DND-41 (cell line): Measurements from ENCODE around the gene HAUS7.

Experiments used
- ATAC-seq: fragments of 200-7000 bp; cut with Tn5 transposase; 3 replicates; pipeline ENCODE4 v1.9.1; 2021; ENCODE audit warnings: low read depth; ENCODE audit not compliant: insufficient read depth
- DNase-seq: peaks from one replicate; pipeline ENCODE4 v3.0.0-alpha.2; 2020
- H2AFZ ChIP-seq: 2 replicates; pipeline ENCODE4 v1.6.0; 2012; ENCODE audit warnings: low read depth, low read length
- H3K27ac ChIP-seq: 2 replicates; pipeline ENCODE4 v1.5.1; 2012; ENCODE audit warnings: low read length, inconsistent platforms
- H3K27me3 ChIP-seq: fragments of 200-600 bp; sonication (generic); 2 replicates; pipeline ENCODE4 v1.6.0; 2012; ENCODE audit warnings: low read length, mild to moderate bottlenecking, inconsistent platforms; ENCODE audit not compliant: insufficient read depth, poor library complexity
- H3K36me3 ChIP-seq: 2 replicates; pipeline ENCODE4 v1.5.1; 2012; ENCODE audit warnings: low read length, inconsistent platforms; ENCODE audit not compliant: insufficient read depth
- H3K4me1 ChIP-seq: 2 replicates; pipeline ENCODE4 v1.5.1; 2012; ENCODE audit warnings: mild to moderate bottlenecking, low read length; ENCODE audit not compliant: insufficient read depth
- H3K4me2 ChIP-seq: 2 replicates; pipeline ENCODE4 v1.6.0; 2012; ENCODE audit warnings: mild to moderate bottlenecking, moderate library complexity, low read length, inconsistent platforms; ENCODE audit not compliant: insufficient read depth
- H3K4me3 ChIP-seq, 2 experiments: fragments of 200-600 bp in 1 of 2; shearing (Covaris generic) in 1 of 2; 2 replicates each; pipeline ENCODE4 v1.5.1; 2012 to 2016; ENCODE audit warnings: inconsistent platforms in 2 of 2, low read length in 2 of 2, mild to moderate bottlenecking in 2 of 2, low read depth in 1 of 2, moderate library complexity in 1 of 2
- H3K79me2 ChIP-seq: 2 replicates; pipeline ENCODE4 v1.6.0; 2012; ENCODE audit warnings: low read length, inconsistent platforms; ENCODE audit not compliant: insufficient read depth
- H3K9ac ChIP-seq: 2 replicates; pipeline ENCODE4 v1.6.0; 2012; ENCODE audit warnings: low read depth, mild to moderate bottlenecking, inconsistent platforms, low read length, moderate library complexity
- H3K9me3 ChIP-seq: 2 replicates; pipeline ENCODE4 v1.5.1; 2012; ENCODE audit warnings: low read length, moderate library complexity, mild to moderate bottlenecking, inconsistent platforms; ENCODE audit not compliant: insufficient read depth, severe bottlenecking
- H4K20me1 ChIP-seq: 2 replicates; pipeline ENCODE4 v1.6.0; 2012; ENCODE audit warnings: low read length; ENCODE audit not compliant: insufficient read depth
- CTCF ChIP-seq: IDR thresholded peaks from 2 replicates; pipeline ENCODE4 v1.5.1; 2012; ENCODE audit warnings: borderline replicate concordance, low read length, moderate library complexity, mild to moderate bottlenecking; ENCODE audit not compliant: poor library complexity, severe bottlenecking; ENCODE audit errors: extremely low read depth
- EZH2 ChIP-seq: IDR thresholded peaks from 3 replicates; pipeline ENCODE4 v1.6.1; 2012; ENCODE audit warnings: borderline replicate concordance, low read depth, mild to moderate bottlenecking, moderate library complexity, low read length, inconsistent platforms; ENCODE audit not compliant: severe bottlenecking

HAUS7 gene

GRCh38 chrX:153411988-153412574 lies 58.3 kb downstream of the HAUS7 start:
- Histone ChIP-seq H3K27ac (no peak overlapping the region), H3K9me3 (no peaks in the 10 kb centered on the region), H4K20me1 (no peaks in the 10 kb centered on the region), H3K4me2 (no peak overlapping the region), H3K4me3 (no peak overlapping the region), H3K4me1 (no peaks in the 10 kb centered on the region), H3K79me2 (no peaks in the 10 kb centered on the region), H3K9ac (no peak overlapping the region), H3K36me3 (no peaks in the 10 kb centered on the region), H3K27me3 (no peaks in the 10 kb centered on the region), H2AFZ (no peak overlapping the region)
- TF ChIP-seq EZH2 (no peak), CTCF (no peak)
- ATAC-seq: no peak
- DNase-seq: no peak

DNA sequence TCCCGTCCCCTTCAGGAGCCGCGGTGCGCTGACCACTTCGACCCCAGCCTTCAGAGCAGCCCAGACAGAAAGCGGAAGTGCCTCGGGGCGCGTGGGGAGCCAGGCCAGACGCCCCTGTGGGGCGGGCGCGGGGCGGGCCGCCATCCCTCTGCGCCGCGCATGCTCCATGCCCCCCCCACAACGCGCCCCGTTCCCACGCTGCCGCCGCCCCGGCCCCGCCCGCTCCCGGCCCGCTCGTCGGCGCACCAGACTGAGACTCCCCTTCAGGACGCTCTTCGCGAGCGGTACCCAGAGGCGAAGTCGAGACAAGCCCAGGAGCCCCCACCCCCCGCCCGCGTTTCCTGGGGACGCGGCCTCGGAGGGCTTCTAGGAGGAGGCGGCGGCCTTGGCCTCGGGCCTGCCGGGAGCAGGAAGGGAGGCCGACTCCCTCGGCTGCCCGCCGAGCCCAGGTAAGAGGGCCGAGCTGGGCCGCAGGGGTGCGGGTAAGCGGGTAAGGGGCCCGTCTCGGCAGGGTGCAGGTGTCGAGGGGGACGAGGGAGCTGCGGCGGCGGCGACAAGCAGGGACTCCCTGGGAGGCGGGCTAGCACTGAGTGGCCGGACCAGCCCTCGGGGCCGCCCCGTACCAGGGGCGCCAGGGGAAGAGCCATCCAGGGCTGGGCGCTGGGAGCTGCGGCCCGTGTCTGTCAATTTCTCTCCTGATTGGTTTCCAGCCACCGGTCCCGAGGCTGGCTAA lies 59.0 kb downstream of the HAUS7 start, which contains the start of gene ZFP92:
Gene ZFP92 (plus strand): TSS at position 218 of the 733 bp plus-strand sequence. CDS start 6,851 bp downstream, outside the sequence.
- Histone ChIP-seq H3K9ac (no peak within 1 kb of the TSS), H3K27ac (no peak within 1 kb of the TSS)
- no peak for DNase-seq

GRCh38 chrX:153410888-153411254 lies 59.5 kb downstream of the HAUS7 start:
- H3K9me3 ChIP-seq: no peaks in the 10 kb centered on the region
- no peaks in the 10 kb centered on the region for H4K20me1 ChIP-seq
- no peak for TF ChIP-seq EZH2
- no peak for TF ChIP-seq CTCF
- no peaks in the 10 kb centered on the region for H3K27me3 ChIP-seq
- H3K4me2 ChIP-seq: no peak overlapping the region
- no peak overlapping the region for H3K4me3 ChIP-seq
- no peak overlapping the region for H3K27ac ChIP-seq
- DNase-seq: no peak
- no peaks in the 10 kb centered on the region for H3K4me1 ChIP-seq
- no peak overlapping the region for H2AFZ ChIP-seq
- no peak for ATAC-seq
- H3K36me3 ChIP-seq: no peaks in the 10 kb centered on the region
- no peak overlapping the region for H3K9ac ChIP-seq
- H3K79me2 ChIP-seq: no peaks in the 10 kb centered on the region

More for the DNA sequence above, 59.0 kb downstream of the HAUS7 start, which contains the start of gene ZFP92:
- H3K4me2 ChIP-seq: no peak within 1 kb of the TSS
- H3K36me3 ChIP-seq: no peaks in the 10 kb centered on the region
- TF ChIP-seq CTCF (no peak), EZH2 (no peak)
- no peaks in the 10 kb centered on the region for H4K20me1 ChIP-seq
- no peak for ATAC-seq
- H2AFZ ChIP-seq: no peak within 1 kb of the TSS
- no peaks in the 10 kb centered on the region for H3K79me2 ChIP-seq
- H3K4me3 ChIP-seq: no peak within 1 kb of the TSS
- no peaks in the 10 kb centered on the region for H3K4me1 ChIP-seq
- no peaks in the 10 kb centered on the region for H3K27me3 ChIP-seq
- H3K9me3 ChIP-seq: no peaks in the 10 kb centered on the region
